Stimulated activated CD4-positive, alpha-beta T cell treated with anti-CD3 and anti-CD28 coated beads, TNF-alpha, amount 100 ng/mL, for 1 hour (primary cell): ENCODE data around the gene REX1BD.
"Not testable (repeated sequence)": the region's sequence is repeated elsewhere in the genome, so short reads cannot be mapped to it uniquely, and the experiment has no call there.

Source experiments
- DNase-seq, 3 donors: peaks; one replicate each; pipeline ENCODE4 v3.0.0-alpha.2; 2020; ENCODE audit warnings: low read depth in 3 of 3, low spot score in 1 of 3

Gene REX1BD

GRCh38 chr19:18588611-18589379 is at the start of gene REX1BD:
REX1BD (plus strand) TSS chr19:18588798; CDS start chr19:18588802, 4 bp downstream.
- DNase-seq = peak; percentile 64 to 84 (median 76)

GRCh38 chr19:18539372-18539771 is 49.2 kb upstream of the REX1BD start:
- no peak for DNase-seq

- DNase-seq = not testable (repeated sequence)
These were observed 48.4 kb upstream of the REX1BD start for GRCh38 chr19:18540200-18540599.

GRCh38 chr19:18541258-18541991 is 47.2 kb upstream of the REX1BD start:
- DNase-seq = no peak

GRCh38 chr19:18541992-18542940 is 46.3 kb upstream of the REX1BD start:
- DNase-seq = no peak

GRCh38 chr19:18542941-18543813 is 45.4 kb upstream of the REX1BD start, which contains the start of gene FKBP8:
FKBP8 (minus strand) TSS chr19:18543573; CDS start chr19:18541970, 1,603 bp downstream.
- DNase-seq = peak; percentile 82 to 94 (median 90)

- peak; percentile 37 to 60 (median 40) for DNase-seq
These were observed 44.7 kb upstream of the REX1BD start for GRCh38 chr19:18543814-18544475.

- DNase-seq = no peak
These were observed 37.0 kb upstream of the REX1BD start for GRCh38 chr19:18551631-18552030.

- DNase-seq = peak; percentile 90 to 96 (median 94)
These were observed 31.0 kb upstream of the REX1BD start, which contains the start of gene KXD1 for GRCh38 chr19:18557411-18558201. KXD1 (plus strand) TSS chr19:18557870; CDS start chr19:18562057, 4,187 bp downstream.

GRCh38 chr19:18558202-18558555 is 30.4 kb upstream of the REX1BD start:
- DNase-seq = no peak

- DNase-seq = no peak
These were observed 30.0 kb upstream of the REX1BD start for GRCh38 chr19:18558604-18559003.

- no peak for DNase-seq
These were observed 28.9 kb upstream of the REX1BD start for GRCh38 chr19:18559685-18560084.

GRCh38 chr19:18562086-18562485 is 26.5 kb upstream of the REX1BD start:
- DNase-seq = no peak

- no peak for DNase-seq
These were observed 21.6 kb upstream of the REX1BD start for GRCh38 chr19:18566953-18567352.

GRCh38 chr19:18568367-18568766 is 20.2 kb upstream of the REX1BD start:
- DNase-seq = no peak

- peak; percentile 94 to 99 (median 97) for DNase-seq
These were observed 16.8 kb upstream of the REX1BD start, which contains the start of gene UBA52 for GRCh38 chr19:18571564-18572344. UBA52 (plus strand) TSS chr19:18571857; CDS start chr19:18573301, 1,444 bp downstream.

- no peak for DNase-seq
These were observed 13.8 kb upstream of the REX1BD start for GRCh38 chr19:18574691-18575291.
